NCI-H1105 treated with DMSO at 0.1 percent for 48 hours (cell line): ENCODE results near the gene CLGN.
"Not testable (repeated sequence)": the region's sequence is repeated elsewhere in the genome, so short reads cannot be mapped to it uniquely, and the experiment has no call there.

Experiments used
- DNase-seq: peaks from one replicate; lab custom pipeline; 2025; lab: John Stamatoyannopoulos, UW

CLGN gene

GRCh38 chr4:140427106-140427918 is at the start of gene CLGN:
Gene CLGN (minus strand): TSS chr4:140427648. CDS start chr4:140413078, 14,570 bp downstream.
- peak; percentile 65 for DNase-seq

- DNase-seq = no peak
Observed at GRCh38 chr4:140472156-140472555, 44.7 kb upstream of the CLGN start.

GRCh38 chr4:140469791-140470733 is 42.6 kb upstream of the CLGN start:
- DNase-seq = no peak

GRCh38 chr4:140466146-140466545 is 38.7 kb upstream of the CLGN start:
- DNase-seq = no peak

- no peak for DNase-seq
Observed at GRCh38 chr4:140463614-140464013, 36.2 kb upstream of the CLGN start.

GRCh38 chr4:140463182-140463581 is 35.7 kb upstream of the CLGN start:
- DNase-seq = no peak

GRCh38 chr4:140450352-140450751 is 22.9 kb upstream of the CLGN start:
- no peak for DNase-seq

GRCh38 chr4:140448830-140449229 is 21.4 kb upstream of the CLGN start:
- peak; percentile 70 for DNase-seq

- DNase-seq = no peak
Observed at GRCh38 chr4:140448162-140448561, 20.7 kb upstream of the CLGN start.

- not testable (repeated sequence) for DNase-seq
Observed at GRCh38 chr4:140444347-140444746, 16.9 kb upstream of the CLGN start.

- DNase-seq = no peak
Observed at GRCh38 chr4:140439644-140440142, 12.2 kb upstream of the CLGN start.

GRCh38 chr4:140427919-140428471 is 547 bp upstream of the CLGN start:
- no peak for DNase-seq

GRCh38 chr4:140426610-140427105 is 790 bp downstream of the CLGN start:
- peak; percentile 62 for DNase-seq

GRCh38 chr4:140423106-140423505 is 4.3 kb downstream of the CLGN start:
- DNase-seq = no peak

GRCh38 chr4:140413130-140413969 is 14.1 kb downstream of the CLGN start:
- not testable (repeated sequence) for DNase-seq

GRCh38 chr4:140408974-140409373 is 18.5 kb downstream of the CLGN start:
- DNase-seq = no peak

GRCh38 chr4:140406292-140406691 is 21.2 kb downstream of the CLGN start:
- DNase-seq = no peak

GRCh38 chr4:140400111-140400510 is 27.3 kb downstream of the CLGN start:
- no peak for DNase-seq

- no peak for DNase-seq
Observed at GRCh38 chr4:140395668-140396067, 31.8 kb downstream of the CLGN start.

GRCh38 chr4:140388015-140388414 is 39.4 kb downstream of the CLGN start:
- no peak for DNase-seq

GRCh38 chr4:140382732-140383131 is 44.7 kb downstream of the CLGN start:
- DNase-seq = no peak
